Adrenal gland (tissue), 5 donors: ENCODE results near the gene IER5.

Source experiments
- CTCF ChIP-seq, 6 experiments: fragments of 450-650 bp in 4 of 6; fragments of 200-600 bp in 2 of 6; sonication (generic) in 1 of 6; IDR thresholded peaks; 1 replicate in 5 of 6; 2 replicates in 1 of 6; pipeline versions ENCODE4 v1.5.1 to v1.8.0; 2016 to 2021; ENCODE audit warnings: antibody characterized with exemption in 6 of 6, mild to moderate bottlenecking in 2 of 6, moderate library complexity in 1 of 6
- POLR2A ChIP-seq, 2 donors: fragments of 450-650 bp; IDR thresholded peaks; one replicate each; pipeline ENCODE4 v1.6.1; 2017; ENCODE audit warnings: antibody characterized with exemption in 2 of 2, mild to moderate bottlenecking in 2 of 2, moderate library complexity in 1 of 2
- donor health status: DM: no; HTN: no; CAD: no.

- TF ChIP-seq CTCF (IDR thresholded peaks at IDR 0.05) (no peak), POLR2A (IDR thresholded peaks at IDR 0.05) (no peak)
Observed at GRCh38 chr1:181090641-181091126, 2.2 kb downstream of the IER5 start.
